HEK293 (cell line): ENCODE results near the gene FAM168A.

Experiments
- GFI1B ChIP-seq: fragments of 450-650 bp; formaldehyde crosslinking; IDR thresholded peaks from 2 replicates; pipeline ENCODE4 v1.5.1; 2016; ENCODE audit warnings: missing biosample characterization, missing genetic modification characterization
- HOXA7 ChIP-seq: sonication (generic); formaldehyde crosslinking; IDR thresholded peaks from 2 replicates; pipeline ENCODE4 v1.8.1; 2022; ENCODE audit warnings: missing genetic modification reagents, borderline replicate concordance
- INSM2 ChIP-seq: fragments of 450-650 bp; formaldehyde crosslinking; IDR thresholded peaks from 2 replicates; pipeline ENCODE4 v1.5.1; 2016; ENCODE audit warnings: missing biosample characterization, missing genetic modification characterization
- KLF1 ChIP-seq: fragments of 450-650 bp; formaldehyde crosslinking; IDR thresholded peaks from 2 replicates; pipeline ENCODE4 v1.5.1; 2016; ENCODE audit warnings: missing biosample characterization, missing genetic modification characterization
- MEIS1 ChIP-seq: sonication (generic); formaldehyde crosslinking; IDR thresholded peaks from 2 replicates; pipeline ENCODE4 v1.8.1; 2022; ENCODE audit warnings: missing genetic modification reagents, mild to moderate bottlenecking, borderline replicate concordance
- MYNN ChIP-seq: fragments of 450-650 bp; formaldehyde crosslinking; IDR thresholded peaks from 2 replicates; pipeline ENCODE4 v1.5.1; 2016; ENCODE audit warnings: missing biosample characterization, missing genetic modification characterization, borderline replicate concordance
- SALL2 ChIP-seq: fragments of 450-650 bp; formaldehyde crosslinking; IDR thresholded peaks from 2 replicates; pipeline ENCODE4 v1.5.0; 2017; ENCODE audit warnings: missing biosample characterization, mild to moderate bottlenecking, missing genetic modification characterization, borderline replicate concordance
- TCF7L2 ChIP-seq: IDR thresholded peaks from 2 replicates; pipeline ENCODE4 v1.6.1; 2011; ENCODE audit warnings: low read depth, mild to moderate bottlenecking, inconsistent platforms, low read length, moderate library complexity, borderline replicate concordance
- TRIM28 ChIP-seq: IDR thresholded peaks from 2 replicates; pipeline ENCODE4 v1.6.1; 2011; ENCODE audit warnings: low read length, control low read depth, borderline replicate concordance
- YY2 ChIP-seq: fragments of 450-650 bp; formaldehyde crosslinking; IDR thresholded peaks from 2 replicates; pipeline ENCODE4 v1.5.1; 2016; ENCODE audit warnings: missing biosample characterization, missing genetic modification characterization
- ZBTB10 ChIP-seq: fragments of 450-650 bp; formaldehyde crosslinking; IDR thresholded peaks from 2 replicates; pipeline ENCODE4 v1.5.1; 2016; ENCODE audit warnings: missing biosample characterization, missing genetic modification characterization
- ZBTB7A ChIP-seq: fragments of 450-650 bp; formaldehyde crosslinking; IDR thresholded peaks from 2 replicates; pipeline ENCODE4 v1.5.1; 2016; ENCODE audit warnings: low read depth, missing biosample characterization, missing genetic modification characterization
- ZBTB8A ChIP-seq: fragments of 450-650 bp; formaldehyde crosslinking; IDR thresholded peaks from 2 replicates; pipeline ENCODE4 v1.5.1; 2016; ENCODE audit warnings: missing biosample characterization, missing genetic modification characterization
- ZEB2 ChIP-seq: fragments of 450-650 bp; formaldehyde crosslinking; IDR thresholded peaks from 2 replicates; pipeline ENCODE4 v1.5.1; 2016; ENCODE audit warnings: missing biosample characterization, missing genetic modification characterization
- ZNF10 ChIP-seq: fragments of 450-650 bp; formaldehyde crosslinking; IDR thresholded peaks from 2 replicates; pipeline ENCODE4 v1.5.1; 2017; ENCODE audit warnings: missing biosample characterization, missing genetic modification characterization
- ZNF157 ChIP-seq: fragments of 450-650 bp; formaldehyde crosslinking; IDR thresholded peaks from 2 replicates; pipeline ENCODE4 v1.5.1; 2016; ENCODE audit warnings: missing biosample characterization, missing genetic modification characterization
- ZNF16 ChIP-seq: fragments of 450-650 bp; formaldehyde crosslinking; IDR thresholded peaks from 2 replicates; pipeline ENCODE4 v1.5.1; 2016; ENCODE audit warnings: low read depth, missing biosample characterization, missing genetic modification characterization
- ZNF211 ChIP-seq: fragments of 450-650 bp; formaldehyde crosslinking; IDR thresholded peaks from 2 replicates; pipeline ENCODE4 v1.5.1; 2016; ENCODE audit warnings: low read depth, missing biosample characterization, missing genetic modification characterization
- ZNF24 ChIP-seq: fragments of 450-650 bp; formaldehyde crosslinking; IDR thresholded peaks from 2 replicates; pipeline ENCODE4 v1.5.1; 2016; ENCODE audit warnings: missing biosample characterization, missing genetic modification characterization
- ZNF302 ChIP-seq: fragments of 450-650 bp; formaldehyde crosslinking; IDR thresholded peaks from 2 replicates; pipeline ENCODE4 v1.5.1; 2016; ENCODE audit warnings: missing biosample characterization, missing genetic modification characterization, low read depth
- ZNF324 ChIP-seq: fragments of 450-650 bp; formaldehyde crosslinking; IDR thresholded peaks from 2 replicates; pipeline ENCODE4 v1.5.1; 2016; ENCODE audit warnings: missing biosample characterization, missing genetic modification characterization
- ZNF350 ChIP-seq: fragments of 450-650 bp; formaldehyde crosslinking; IDR thresholded peaks from 2 replicates; pipeline ENCODE4 v1.5.0; 2017; ENCODE audit warnings: missing biosample characterization, mild to moderate bottlenecking, missing genetic modification characterization
- ZNF366 ChIP-seq: fragments of 450-650 bp; formaldehyde crosslinking; conservative IDR thresholded peaks from 2 replicates; pipeline ENCODE4 v1.5.1; 2016; ENCODE audit warnings: missing biosample characterization, missing genetic modification characterization
- ZNF449 ChIP-seq: fragments of 450-650 bp; formaldehyde crosslinking; IDR thresholded peaks from 2 replicates; pipeline ENCODE4 v1.5.1; 2017; ENCODE audit warnings: missing biosample characterization, mild to moderate bottlenecking, missing genetic modification characterization, moderate library complexity
- ZNF48 ChIP-seq: fragments of 450-650 bp; formaldehyde crosslinking; IDR thresholded peaks from 2 replicates; pipeline ENCODE4 v1.5.1; 2016; ENCODE audit warnings: missing biosample characterization, missing genetic modification characterization
- ZNF529 ChIP-seq: fragments of 450-650 bp; formaldehyde crosslinking; IDR thresholded peaks from 2 replicates; pipeline ENCODE4 v1.5.1; 2017; ENCODE audit warnings: missing genetic modification characterization, missing biosample characterization; ENCODE audit not compliant: insufficient replicate concordance
- ZNF544 ChIP-seq: fragments of 450-650 bp; formaldehyde crosslinking; IDR thresholded peaks from 2 replicates; pipeline ENCODE4 v1.5.0; 2017; ENCODE audit warnings: missing biosample characterization, missing genetic modification characterization
- ZNF548 ChIP-seq: fragments of 450-650 bp; formaldehyde crosslinking; IDR thresholded peaks from 2 replicates; pipeline ENCODE4 v1.5.1; 2016; ENCODE audit warnings: missing biosample characterization, missing genetic modification characterization
- ZNF560 ChIP-seq: fragments of 450-650 bp; formaldehyde crosslinking; IDR thresholded peaks from 2 replicates; pipeline ENCODE4 v1.5.1; 2017; ENCODE audit warnings: missing biosample characterization, missing genetic modification characterization, borderline replicate concordance
- ZNF571 ChIP-seq: fragments of 450-650 bp; formaldehyde crosslinking; IDR thresholded peaks from 2 replicates; pipeline ENCODE4 v1.5.0; 2017; ENCODE audit warnings: missing biosample characterization, missing genetic modification characterization
- ZNF580 ChIP-seq: fragments of 450-650 bp; formaldehyde crosslinking; IDR thresholded peaks from 2 replicates; pipeline ENCODE4 v1.5.1; 2016; ENCODE audit warnings: missing biosample characterization, missing genetic modification characterization
- ZNF585B ChIP-seq: fragments of 450-650 bp; formaldehyde crosslinking; IDR thresholded peaks from 2 replicates; pipeline ENCODE4 v1.5.1; 2016; ENCODE audit warnings: missing biosample characterization, missing genetic modification characterization
- ZNF777 ChIP-seq: fragments of 450-650 bp; formaldehyde crosslinking; IDR thresholded peaks from 2 replicates; pipeline ENCODE4 v1.5.1; 2017; ENCODE audit warnings: missing biosample characterization, missing genetic modification characterization, borderline replicate concordance
- ZNF785 ChIP-seq: fragments of 450-650 bp; formaldehyde crosslinking; IDR thresholded peaks from 2 replicates; pipeline ENCODE4 v1.5.1; 2016; ENCODE audit warnings: missing biosample characterization, missing genetic modification characterization

FAM168A gene

GRCh38 chr11:73376803-73377629 lies 220.9 kb downstream of the FAM168A start (continued):
- TF ChIP-seq ZNF10 (tag by site-specific recombination) (no peak), ZNF16 (tag by site-specific recombination) (no peak), TCF7L2 (no peak), GFI1B (tag by site-specific recombination) (0 out of 2 replicates have a peak, but pooled peaks have one; percentile 34), SALL2 (tag by site-specific recombination) (no peak), ZNF24 (tag by site-specific recombination) (peak; percentile 59; the same call in 1 of the 2 replicates), HOXA7 (no peak), ZBTB10 (peak; percentile 97), ZNF560 (tag by site-specific recombination) (no peak), ZNF302 (tag by site-specific recombination) (no peak), ZBTB7A (tag by site-specific recombination) (peak; percentile 94), MEIS1 (CRISPR knock-in tag) (no peak), ZBTB8A (tag by site-specific recombination) (peak; percentile 64), ZNF48 (tag by site-specific recombination) (no peak), ZNF785 (no peak), ZNF585B (tag by site-specific recombination) (no peak), ZNF548 (tag by site-specific recombination) (no peak), ZNF580 (peak; percentile 32; the same call in 1 of the 2 replicates), ZNF529 (no peak), ZNF157 (no peak), ZNF324 (tag by site-specific recombination) (no peak; the same call in 1 of the 2 replicates), ZEB2 (tag by site-specific recombination) (peak; percentile 90), ZNF350 (tag by site-specific recombination) (no peak), ZNF544 (tag by site-specific recombination) (no peak), ZNF211 (no peak), ZNF449 (tag by site-specific recombination) (no peak; the same call in 1 of the 2 replicates), ZNF366 (tag by site-specific recombination) (peak; percentile 73), ZNF777 (no peak), ZNF571 (tag by site-specific recombination) (no peak), TRIM28 (no peak; the same call in 1 of the 2 replicates), KLF1 (tag by site-specific recombination) (peak; percentile 69), MYNN (peak; percentile 67), INSM2 (tag by site-specific recombination) (peak; percentile 80), YY2 (peak; percentile 79; the same call in 1 of the 2 replicates)
